Measurements from ENCODE around the gene DNAL4.

- TF ChIP-seq POLR2A (IDR thresholded peaks at IDR 0.05; ENCODE audit: low read length), result no peak
- no peak for TF ChIP-seq GATA1 (IDR thresholded peaks at IDR 0.05; ENCODE audit: low read depth, low read length)
Measured at GRCh38 chr22:38786631-38787030, 7.3 kb downstream of the DNAL4 start.
